GM10266 (cell line): ENCODE data around the gene ADA.
A peak's percentile ranks its signal among the peaks of the same experiment; 100 is the strongest.

Experiments used
- DNase-seq: peaks from one replicate; pipeline ENCODE4 v3.0.0; 2012; ENCODE audit errors: extremely low spot score
- TF ChIP-seq, protein P1 (sequence below): IDR thresholded peaks from 2 replicates; pipeline ENCODE4 v1.5.1; 2012; ENCODE audit warnings: mild to moderate bottlenecking, low read depth; ENCODE audit not compliant: control insufficient read depth, insufficient read depth; ENCODE audit errors: missing control alignments

The ADA gene

DNA sequence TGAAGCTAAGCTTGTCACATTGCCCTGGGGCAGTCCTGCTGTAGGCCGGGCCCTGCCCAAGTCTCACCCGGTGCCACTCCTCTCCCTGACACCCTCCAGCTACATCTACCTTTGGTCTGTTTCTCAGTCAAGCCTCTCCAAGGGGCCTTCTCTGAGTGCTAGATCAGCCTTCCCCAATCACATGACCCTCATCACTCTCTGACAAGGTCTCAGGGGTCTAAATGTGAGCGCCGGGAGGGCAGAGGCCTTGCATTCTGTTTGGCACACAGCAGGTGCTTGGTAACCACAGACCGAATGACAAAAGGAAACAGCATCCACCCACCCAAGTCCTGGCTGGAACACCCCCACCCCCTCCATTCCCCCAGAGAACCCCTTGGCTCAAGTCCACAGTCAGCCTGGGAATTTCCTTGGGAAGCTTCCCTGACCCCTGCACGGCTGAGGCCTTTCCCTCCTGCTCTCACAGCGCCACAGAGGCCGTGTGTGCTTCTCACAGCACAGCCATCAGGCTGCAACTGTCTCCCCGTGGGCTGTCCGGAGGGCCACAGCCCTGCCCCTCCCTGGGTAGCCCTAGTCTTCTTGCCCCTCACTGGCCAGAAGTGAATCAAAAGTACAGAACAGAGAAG, 36.2 kb downstream of the ADA start:
- no peak for DNase-seq
- TF ChIP-seq, protein P1, sequence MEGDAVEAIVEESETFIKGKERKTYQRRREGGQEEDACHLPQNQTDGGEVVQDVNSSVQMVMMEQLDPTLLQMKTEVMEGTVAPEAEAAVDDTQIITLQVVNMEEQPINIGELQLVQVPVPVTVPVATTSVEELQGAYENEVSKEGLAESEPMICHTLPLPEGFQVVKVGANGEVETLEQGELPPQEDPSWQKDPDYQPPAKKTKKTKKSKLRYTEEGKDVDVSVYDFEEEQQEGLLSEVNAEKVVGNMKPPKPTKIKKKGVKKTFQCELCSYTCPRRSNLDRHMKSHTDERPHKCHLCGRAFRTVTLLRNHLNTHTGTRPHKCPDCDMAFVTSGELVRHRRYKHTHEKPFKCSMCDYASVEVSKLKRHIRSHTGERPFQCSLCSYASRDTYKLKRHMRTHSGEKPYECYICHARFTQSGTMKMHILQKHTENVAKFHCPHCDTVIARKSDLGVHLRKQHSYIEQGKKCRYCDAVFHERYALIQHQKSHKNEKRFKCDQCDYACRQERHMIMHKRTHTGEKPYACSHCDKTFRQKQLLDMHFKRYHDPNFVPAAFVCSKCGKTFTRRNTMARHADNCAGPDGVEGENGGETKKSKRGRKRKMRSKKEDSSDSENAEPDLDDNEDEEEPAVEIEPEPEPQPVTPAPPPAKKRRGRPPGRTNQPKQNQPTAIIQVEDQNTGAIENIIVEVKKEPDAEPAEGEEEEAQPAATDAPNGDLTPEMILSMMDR, result no peak

- TF ChIP-seq, protein P1, result no peak
- no peak for DNase-seq
Observed at GRCh38 chr20:44614525-44614924, 37.0 kb downstream of the ADA start.

DNA sequence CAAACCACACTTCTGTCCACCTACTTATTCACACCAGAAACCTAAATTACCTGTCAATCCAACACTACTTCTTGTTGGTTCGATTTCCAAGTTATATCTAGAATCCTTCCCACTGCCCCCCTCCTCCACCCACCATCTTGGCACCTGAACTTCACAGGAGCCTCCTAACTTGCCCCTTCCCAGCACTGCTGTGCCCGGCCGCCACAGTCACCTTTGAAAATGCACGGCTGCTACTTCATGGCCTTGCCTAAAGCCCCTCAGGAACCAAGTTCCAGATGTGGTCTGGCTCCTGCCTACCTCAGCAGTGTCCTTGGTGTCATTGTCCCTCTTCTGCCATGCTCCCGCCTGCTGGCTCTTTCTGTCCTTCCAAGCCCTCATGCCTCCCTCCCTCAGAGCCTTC, 37.9 kb downstream of the ADA start:
- TF ChIP-seq, protein P1, result no peak
- DNase-seq, result no peak

DNA sequence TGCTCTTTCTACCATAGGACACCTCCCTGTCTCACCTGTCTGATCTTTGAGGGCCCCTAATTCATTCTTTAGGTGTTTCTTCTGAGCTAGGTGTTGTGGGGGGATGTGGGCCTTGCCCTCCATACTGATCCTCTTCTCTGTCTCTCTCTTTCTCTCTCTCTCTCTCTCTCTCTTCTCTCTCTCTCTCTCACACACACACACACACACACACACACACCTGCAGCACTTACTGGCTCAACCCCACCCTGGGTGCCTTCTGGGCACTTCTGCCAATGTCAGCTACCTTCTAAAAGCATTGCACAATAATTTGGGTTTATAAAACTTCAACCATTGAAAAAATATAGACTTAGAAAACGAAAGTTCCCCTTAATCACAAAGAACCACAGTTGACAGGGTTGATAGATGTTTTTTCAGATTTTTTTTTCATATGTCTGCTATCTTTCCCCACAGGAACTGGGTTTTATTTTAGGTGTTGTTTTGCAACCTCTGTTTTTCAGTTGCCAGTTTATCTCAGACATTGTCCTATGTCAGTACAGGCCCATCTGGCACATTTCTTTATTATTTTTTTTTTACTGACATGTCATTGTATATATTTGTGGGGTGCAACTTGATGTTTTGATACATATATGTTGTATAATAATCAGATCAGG, 41.1 kb downstream of the ADA start:
- no peak for DNase-seq
- TF ChIP-seq, protein P1, result no peak

DNA sequence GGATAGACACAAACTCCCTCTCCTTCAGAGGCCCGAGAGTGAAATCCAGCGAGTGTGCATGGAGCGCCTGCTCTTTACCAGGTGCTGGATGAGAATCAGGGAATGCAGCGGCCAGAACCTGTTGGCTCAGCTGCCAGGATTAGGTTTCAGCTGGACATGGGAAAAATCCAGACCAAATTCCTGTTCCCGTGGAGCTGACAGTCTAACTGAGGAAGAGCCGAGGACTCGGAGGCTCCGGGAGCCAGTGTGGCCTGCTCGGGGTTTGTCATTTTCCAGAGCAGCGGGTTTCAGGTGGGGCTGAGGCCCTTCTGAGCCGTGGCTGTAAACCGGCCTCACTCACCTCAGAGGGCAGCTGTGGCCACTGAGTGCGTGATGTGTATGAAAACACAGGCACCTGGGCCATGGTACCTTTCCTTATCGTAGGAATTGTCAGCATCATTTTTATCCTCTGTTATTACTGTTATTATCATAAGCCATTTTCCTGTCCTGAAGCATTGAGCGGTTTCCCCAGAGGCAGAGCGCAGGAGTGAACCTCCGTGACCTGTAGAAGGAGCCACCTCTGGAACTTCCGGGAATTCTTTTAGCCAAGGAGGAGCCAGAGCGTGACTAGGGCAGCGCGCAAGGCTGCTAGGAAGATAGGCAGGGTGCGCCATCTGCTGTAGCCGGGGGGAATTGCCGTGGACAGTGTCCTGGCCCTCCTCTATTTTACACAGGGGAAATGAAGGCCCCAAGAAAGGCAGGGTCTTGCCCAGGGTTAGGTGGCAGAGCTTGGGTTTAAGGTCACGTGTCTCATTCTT, 41.8 kb downstream of the ADA start:
- TF ChIP-seq, protein P1, result peak; percentile 97
- peak; percentile 73 for DNase-seq

DNA sequence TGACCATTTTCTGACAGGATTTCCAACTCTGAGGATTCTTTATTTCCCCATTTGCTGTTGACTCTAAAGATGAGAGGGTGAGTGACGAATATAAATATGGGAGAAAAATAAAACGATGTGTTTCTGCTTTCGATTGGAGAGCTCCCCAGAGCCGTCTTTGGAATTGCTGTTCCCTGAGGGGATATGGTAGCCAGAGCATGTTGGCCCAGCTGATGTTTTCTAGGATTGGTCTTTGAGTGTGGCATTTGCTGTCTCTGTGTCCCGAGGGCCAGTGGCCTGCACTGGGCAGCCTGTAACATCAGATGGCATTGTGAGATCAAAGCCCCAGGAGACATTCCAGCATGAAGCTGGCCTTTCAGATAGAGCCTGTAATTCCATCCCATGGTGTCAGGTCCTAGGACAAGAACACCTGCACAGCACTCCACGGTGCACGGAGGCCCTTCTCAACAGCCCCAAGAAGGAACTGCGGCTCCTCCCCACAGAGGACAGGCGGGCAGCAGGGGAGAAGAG, 42.4 kb downstream of the ADA start:
- TF ChIP-seq, protein P1, result no peak
- no peak for DNase-seq
